NCI-H748 treated with DMSO at 0.1 percent for 48 hours (cell line): Measurements from ENCODE around the gene DLGAP1.

Source experiments
- DNase-seq: peaks from one replicate; lab custom pipeline; 2025; lab: John Stamatoyannopoulos, UW

The DLGAP1 gene

DNA sequence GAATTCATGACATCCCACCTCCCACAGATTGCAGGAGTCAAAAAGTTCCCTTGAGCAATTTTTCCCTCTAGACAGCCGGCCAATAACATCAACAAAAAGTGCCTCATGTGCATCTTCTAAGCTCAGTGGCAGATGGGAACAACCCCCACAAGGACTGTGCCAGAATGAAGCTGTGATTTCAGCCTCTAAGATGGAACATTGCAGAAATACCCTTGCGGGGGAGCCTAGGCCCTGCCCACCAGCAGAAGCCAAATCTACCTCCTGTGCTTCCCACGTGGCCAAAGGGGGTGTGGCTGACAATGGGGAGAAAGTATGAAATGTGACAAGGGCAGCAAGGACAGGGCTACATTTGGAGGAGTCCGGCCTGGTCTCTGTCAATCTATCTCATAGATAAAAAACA, 522.8 kb downstream of the DLGAP1 start:
- DNase-seq: no peak

DNA sequence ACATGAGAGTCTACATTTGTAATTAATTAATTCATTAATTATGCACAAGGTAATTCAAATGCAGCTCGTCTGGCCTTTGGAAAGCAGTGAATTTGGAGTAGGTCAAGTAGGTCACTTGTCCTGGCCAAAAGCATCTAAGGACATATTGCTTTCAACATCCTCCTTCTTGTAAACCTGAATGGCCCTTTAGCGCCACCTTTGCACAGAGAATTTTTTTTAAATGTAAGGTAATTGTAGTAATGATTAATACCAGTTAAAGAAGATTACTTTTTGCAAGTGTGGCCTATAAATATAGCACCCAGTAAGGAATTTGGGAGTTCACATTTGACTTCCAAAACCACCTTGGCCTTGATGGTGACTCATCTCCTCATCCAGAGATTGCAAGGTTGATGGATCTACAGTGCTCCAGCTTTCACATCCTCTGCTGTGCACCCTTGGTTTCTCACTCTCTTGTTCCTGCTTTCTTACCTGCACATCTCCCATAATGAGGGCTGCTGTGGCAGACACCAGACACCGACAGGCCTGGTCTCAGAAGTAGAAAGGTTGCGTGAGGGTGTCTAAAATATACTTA, 523.5 kb downstream of the DLGAP1 start:
- no peak for DNase-seq

DNA sequence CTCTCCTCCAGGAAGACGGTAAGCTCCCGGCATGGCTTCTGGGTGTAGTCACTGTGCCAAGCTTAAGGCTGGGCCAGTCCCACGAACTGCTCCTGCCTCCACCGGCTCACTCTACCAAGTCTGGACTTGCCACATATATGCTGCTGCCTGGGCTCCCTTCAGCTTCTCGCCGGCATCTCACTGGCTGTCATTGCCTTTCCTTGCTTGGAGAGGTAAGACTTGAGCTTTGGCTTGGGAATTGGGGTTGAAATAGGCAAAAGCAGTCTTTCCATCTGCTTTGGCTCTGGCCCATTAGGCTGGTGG, 524.1 kb downstream of the DLGAP1 start:
- DNase-seq: no peak

DNA sequence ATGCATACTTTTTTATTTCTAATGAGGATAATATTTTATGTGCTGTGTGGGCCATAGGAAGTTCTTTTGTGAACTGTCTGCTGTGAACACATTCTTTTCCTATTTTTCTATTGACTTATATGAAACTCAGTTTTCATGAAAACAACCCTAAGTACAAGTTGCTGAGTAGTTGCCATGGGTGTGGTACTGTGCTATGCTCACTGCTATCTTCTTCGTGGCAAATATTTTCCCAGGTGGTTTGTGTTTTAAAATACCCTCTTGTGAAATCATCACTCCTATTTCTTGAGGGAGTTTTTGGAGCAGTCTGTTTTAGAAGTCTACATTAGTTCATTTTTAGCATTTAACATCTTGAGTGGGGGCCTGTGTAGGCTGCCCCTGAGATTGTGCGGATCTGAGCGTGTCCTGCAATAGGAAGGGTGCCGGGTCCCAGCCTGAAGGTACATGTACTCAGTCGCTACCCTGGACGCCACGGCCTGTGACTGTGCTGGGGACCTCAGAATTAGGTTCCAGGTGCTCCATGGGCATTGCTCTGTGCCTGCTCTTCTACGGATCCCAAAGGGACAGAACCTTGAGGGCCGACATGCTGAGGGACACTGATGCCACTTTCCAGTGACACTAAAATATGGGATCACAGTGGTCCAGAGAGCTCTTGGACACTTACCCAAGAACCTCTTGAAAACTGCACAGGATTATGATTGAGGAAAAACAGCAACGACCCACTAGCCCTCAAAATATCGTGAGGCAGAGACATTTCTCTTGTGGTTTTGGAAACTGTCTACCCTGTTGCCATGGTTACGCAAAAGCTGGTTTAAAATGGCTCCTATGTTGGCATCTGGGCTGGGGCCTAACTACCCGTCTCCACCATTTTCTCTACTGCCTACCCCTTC, 524.7 kb downstream of the DLGAP1 start:
- DNase-seq: no peak

DNA sequence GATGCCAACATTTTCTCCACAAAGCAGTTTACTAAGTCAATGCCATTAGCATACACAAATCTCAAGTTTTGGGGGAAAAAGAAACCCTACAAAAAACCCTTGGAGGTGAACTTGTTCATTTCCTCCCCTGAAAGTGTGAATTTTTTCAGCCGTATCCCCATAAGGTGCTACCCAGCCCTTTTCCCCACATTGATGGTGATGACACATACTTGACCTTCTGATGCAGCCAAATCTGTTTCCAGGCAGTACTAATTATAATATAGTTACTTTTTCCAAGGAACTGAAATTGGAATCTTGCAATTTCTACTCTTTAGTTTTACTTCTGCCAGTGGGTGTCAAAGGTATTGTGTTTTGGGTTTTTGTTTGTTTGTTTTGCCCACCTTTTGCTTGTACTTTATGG, 530.7 kb downstream of the DLGAP1 start:
- no peak for DNase-seq

DNA sequence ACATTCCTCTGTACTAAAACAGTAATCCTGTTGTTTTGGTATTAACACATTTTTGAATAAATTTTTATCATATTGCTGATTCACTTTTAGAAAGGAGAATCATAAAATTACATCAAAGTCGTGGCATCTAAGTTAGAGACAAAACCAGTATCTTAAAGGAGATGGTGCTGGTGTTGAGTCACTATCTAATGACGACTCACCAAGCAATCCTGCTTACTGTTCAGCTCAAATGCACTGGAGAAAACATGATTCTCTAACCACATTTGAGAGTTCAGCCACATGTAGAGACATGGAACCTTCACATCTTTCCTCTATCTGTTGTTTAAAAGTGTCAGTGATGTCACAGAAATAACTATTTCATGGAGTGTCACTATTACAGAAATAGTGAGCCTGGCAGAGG, 531.4 kb downstream of the DLGAP1 start:
- no peak for DNase-seq

DNA sequence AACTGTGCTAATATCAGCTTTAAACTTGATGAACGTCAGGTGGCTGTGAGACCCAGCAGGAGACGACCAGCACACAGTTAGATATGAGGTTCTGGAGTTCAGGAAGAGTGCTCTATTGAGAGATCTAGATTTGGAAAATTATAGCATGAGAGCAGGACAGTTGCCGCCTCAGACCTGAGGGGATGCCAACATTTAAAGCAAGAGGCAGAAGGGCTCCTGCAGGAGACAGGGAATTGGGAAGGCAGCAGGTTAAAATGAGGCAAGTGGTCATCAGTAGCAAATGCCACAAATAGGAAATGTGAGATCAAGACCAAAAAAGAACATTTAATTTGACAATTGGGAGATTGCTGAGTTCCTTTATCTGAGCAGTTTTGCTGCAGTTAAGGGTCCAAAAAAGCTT, 533.3 kb downstream of the DLGAP1 start:
- DNase-seq: no peak

DNA sequence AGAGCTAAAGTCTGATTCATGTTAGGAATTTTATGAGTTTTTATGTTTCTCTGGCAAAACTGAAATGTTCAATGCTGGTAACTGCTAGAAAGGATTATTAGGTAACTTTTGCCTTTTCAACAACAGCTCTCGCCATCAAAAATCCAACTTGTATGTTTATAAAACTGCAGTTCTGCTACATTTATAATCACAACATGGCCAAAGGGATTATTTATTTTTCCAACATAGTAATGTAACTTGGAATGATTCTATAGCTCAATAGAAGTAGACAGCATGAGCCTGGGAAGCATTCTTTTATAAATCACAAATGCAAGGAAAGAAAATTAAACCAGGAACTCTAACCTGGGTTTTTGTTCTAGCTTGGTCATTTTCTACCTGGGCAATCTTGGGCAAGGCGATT, 534.3 kb downstream of the DLGAP1 start:
- no peak for DNase-seq

DNA sequence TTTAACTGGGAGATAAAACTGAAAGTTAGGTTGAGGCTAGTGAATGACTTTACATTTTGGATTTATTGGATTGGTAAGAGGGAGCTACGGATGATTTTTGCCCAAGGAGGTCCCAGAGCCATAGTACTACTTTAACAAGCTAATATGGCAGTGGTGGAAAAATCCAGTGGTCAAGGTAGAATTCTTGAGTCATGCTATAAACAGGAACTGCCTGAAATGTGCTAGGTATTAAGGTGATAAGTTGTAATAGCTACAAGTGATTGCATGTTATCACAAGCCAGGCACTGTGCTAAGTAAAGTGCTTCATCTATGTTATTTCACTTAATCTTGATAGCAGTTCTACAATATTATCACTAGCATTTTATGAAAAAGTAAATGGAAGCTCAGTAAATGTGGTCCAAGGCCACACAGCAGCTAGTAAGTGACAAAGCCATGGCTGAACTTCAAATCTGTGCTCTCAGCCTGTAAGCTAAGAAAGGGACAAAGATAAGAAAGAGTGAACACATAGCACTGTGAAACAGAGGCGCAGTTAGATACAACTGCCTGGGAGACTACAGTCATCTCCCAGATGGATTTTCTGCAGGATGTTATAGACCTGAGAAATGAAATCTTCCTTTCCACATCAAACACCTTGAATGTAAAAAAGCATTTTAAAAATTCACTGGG, 535.6 kb downstream of the DLGAP1 start:
- no peak for DNase-seq

DNA sequence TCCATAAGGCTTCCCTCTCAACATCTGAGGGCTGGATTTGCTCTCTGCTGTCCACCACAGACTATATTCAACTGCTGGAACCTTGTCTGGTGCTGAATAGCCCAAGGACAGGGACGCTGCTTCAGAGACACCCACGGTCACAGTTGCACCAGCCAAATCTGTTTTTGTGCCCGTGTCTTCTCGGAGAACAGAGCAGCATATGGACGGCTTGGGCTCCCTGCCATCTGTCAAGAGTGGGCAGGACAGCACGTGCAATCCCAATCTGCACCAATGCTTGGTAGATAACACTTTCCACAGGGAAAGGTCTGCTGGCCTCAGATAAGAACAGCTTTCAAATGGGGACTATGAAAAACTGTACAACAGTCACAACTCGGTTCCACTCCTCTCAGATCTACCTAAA, 539.0 kb downstream of the DLGAP1 start:
- no peak for DNase-seq

DNA sequence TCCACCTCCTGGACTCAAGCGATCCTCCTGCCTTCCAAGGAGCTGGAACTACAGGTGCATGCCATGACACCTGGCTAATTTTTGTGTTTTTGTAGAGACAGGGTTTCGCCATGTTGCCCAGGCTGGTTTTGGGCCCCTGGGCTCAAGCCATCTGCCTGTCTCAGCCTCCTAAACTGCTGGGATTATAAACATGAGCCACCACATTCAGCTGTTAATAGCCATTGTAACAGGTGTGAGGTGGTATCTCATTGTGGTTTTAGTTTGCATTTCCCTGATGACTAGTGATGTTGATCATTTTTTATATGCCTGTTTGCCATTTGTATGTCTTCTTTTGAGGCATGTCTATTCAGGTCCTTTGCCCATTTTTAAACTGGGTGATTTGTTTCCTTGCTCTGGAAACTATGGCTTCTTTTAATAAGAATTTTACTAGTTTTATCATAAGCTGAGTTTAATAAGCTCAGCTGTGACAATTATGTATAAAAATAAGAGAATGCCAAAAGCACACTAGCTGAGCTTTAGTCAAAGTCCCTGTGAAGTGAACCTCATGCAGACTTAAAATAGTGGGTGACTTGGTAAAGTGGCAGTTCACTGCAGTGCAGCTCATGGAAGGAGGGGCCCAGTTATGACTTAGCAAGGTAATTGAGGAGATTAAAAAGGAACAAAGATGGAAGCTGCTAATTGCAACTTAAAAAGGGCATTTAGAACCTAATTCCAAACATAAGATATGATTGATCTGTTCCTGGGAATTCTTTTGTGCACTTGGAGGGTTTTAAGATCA, 540.1 kb downstream of the DLGAP1 start:
- no peak for DNase-seq

DNA sequence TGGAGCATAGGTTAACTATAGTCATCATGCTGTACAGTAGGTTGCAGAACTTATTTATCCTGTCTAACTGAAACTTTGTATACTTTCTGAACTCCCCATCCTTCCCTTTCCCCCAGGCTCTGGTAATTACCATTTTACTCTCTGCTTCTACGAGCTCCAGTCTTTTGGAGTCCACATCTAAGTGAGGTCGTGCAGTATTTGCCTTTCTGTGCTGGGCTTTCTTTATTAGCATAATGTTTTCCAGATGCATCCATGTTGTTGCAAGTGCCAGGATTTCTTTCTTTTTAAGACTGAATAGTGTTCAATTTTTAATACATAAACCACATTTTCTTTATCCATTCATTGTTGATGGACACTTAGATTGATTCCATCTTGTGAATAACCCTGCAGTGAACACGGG, 541.0 kb downstream of the DLGAP1 start:
- no peak for DNase-seq

DNA sequence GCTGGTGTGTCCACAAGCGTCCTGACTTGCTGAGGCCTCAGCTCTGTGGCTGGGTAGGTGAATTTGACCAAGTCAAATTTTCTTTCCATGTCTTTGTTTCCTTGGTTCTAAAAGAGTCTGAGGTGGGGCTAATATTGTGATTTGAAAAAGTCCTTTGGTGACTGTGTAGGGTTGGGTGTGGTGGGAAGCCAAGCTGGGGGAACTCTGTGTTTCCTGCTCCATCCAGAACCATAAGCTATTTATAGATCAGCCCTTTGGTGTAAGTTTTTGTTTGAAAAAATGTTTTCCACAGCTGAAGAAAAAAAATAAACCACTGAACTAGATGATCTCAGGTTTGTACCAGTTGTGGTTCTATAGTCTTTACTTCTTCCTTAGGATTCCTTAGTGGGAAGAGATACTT, 542.4 kb downstream of the DLGAP1 start:
- DNase-seq: no peak

DNA sequence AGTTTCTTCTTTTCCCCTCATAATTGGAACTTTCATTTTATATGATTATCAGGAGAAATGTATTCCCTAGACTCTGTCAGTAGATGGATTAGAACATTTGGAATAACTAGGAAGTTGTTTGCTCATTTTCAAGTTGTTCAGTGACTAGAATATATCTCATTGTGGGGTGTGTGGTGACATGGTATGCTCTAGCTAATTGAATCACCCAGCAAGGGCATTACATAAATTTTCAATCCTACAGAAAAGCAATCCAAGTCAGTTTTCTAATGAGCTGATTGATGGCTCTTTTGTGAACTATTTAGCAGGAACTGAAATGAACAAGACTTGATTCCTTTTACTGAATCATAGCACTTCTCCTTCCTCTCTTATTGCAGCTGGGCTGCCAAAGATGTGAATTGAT, 543.7 kb downstream of the DLGAP1 start:
- DNase-seq: no peak

DNA sequence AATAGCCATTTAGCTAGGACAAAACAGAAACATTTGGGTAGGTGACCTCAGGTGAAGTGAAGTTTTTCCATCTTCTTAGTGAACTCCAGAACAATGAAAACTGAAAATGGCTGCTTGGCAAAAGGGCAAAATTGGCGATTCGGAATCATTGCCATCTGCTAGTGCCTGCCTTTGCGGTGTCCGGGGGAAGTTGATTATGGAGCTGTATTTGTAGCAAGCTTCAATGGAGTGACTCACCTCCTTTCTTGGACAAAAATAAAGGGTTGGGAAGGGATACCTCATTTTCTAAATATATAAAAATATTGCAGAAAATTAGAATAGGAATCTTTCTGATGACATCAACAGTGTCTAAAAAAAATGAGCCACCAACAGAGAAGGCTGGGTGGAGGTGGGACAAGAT, 544.6 kb downstream of the DLGAP1 start:
- DNase-seq: no peak

DNA sequence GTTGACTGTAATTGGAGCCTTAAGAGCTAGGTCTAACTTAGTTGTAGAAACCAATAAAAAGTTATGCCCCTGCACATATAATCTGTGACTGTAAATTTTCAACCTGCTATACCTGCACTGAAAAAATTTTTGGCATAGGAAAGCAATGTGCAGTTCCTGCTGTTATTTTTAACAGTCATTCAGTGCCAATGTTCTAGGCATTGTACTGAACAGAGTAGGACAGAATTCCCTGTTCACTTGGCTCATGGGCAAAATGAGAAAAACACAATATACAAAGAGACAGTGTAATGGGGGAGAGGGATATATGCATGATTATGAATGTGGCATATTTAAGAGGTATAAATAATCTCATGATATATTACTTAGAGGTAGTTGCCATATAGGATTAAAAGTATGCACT, 547.2 kb downstream of the DLGAP1 start:
- no peak for DNase-seq

DNA sequence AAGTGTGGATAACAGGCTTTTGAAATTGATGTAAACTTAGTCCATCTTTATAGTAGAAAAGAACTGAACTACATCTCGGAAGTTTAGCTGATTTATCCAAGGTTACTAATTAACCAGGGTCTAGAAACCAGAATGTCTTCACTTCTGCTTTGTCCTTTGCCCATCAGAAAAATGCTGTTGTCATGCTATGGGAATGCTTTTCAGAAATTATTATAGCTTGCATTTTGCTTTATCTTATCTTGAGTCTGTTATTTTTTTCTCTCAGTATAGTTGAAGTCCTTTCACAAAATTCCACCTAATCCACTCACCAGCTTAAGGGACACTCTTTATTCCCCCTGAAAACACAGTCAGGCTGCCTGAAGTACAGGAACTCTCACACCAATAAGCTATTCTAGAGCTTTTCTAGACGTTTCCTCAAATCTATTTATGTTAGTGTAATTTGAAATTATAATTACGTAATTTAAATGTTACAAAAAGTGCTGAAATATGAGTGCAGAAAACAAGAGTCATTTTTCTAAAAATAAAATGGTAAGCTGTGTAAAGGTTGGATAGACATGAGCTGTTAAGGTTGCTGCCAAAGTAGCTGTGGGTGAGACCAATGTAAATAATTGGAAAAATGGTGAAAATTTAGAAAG, 548.9 kb downstream of the DLGAP1 start:
- no peak for DNase-seq

DNA sequence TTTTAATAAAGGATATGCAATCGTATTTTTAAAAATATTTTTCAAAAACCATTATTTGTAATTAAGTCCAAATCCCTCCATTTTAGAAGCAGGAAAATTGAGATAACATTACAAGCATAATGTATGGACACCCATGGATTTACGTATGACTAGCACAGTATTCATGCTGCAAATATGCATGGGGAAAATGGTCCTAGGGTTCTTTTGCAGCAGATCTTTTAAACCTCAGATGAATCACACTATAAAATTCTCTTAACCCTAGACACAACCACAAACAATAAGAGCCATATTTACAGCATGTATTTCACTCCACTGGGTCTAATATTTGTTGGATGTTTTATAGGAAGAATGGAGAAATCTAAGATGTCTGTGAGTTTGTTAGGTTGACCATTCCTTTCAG, 551.8 kb downstream of the DLGAP1 start:
- DNase-seq: no peak

DNA sequence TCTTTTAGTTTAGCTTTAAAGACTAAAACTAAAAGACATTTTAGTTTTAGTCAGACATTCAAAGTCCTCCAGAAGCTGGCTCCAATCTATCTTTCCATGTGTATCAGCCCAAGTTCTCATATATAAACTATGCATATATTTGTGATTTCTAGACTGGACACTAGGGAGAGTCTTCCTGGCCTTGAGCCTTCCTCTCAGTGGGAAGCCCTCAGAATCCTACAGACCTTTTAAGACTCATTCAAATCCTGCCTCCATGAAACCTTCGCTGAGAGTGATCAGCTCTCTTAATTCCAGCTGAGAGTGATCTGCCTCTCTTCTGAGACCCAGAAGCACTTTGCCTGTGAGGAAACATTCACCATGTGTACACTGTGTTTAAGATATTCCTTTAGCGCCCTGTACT, 552.4 kb downstream of the DLGAP1 start:
- DNase-seq: no peak

DNA sequence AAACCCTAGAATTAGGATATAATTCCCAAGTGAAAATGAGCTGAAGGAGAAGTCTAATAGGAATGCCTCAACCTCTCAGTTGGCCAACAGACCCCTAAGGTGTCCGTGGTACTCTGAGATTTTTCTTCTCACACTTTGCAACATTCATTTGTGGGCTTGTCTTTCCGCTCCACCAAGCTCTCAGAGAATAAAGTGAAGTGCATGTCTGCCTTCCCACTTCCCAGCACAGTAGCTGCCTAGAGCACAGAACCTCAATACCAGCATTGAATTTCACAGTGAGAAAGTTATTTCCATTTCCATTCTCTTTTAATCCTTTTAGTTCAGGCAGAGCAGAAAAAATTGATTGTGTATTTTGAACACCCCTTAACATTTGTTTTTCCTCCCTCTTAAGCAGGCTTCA, 553.3 kb downstream of the DLGAP1 start:
- DNase-seq: no peak

DNA sequence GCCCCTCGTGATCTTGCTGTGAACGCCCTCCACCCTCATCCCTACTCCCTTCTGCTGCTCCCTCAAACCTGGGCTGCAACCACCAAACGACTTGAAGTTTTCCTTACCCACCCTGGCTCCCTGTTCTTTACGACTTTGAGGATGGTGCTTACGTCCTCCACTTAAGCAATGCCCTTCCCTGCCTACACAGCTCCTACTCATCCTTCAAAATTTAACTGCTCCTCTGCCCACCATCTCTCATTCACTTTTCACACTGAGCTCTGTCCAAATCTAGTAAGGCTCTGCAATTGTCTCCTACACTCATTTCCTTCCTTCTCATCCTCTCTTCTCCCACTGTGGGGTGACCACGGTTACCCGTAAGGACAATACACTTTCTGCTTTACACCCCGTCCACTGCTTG, 554.1 kb downstream of the DLGAP1 start:
- no peak for DNase-seq

DNA sequence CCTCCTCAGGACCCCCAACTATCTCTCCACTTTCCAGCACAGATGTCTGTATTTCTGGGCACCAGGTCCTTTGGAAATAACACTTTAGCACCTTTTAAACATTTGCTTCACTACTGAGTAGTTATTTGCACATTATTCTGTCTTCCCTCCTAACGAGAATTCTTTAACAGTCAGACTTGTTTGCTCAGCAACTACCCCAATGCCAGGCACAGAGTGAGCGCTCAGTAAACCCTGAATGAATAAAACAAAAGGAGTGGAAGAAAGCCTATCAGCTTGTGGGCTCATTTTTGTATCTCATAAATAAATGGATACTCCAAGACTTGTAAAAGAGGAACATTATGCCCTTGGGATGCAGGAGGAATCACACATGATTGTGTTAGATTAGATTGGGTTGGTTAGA, 554.8 kb downstream of the DLGAP1 start:
- no peak for DNase-seq
